HG03520 (cell line): ENCODE data around the gene DPH5.
"Not testable (repeated sequence)": the region's sequence is repeated elsewhere in the genome, so short reads cannot be mapped to it uniquely, and the experiment has no call there.

ENCODE experiments used
- ATAC-seq: cut with Tn5 transposase; IDR thresholded peaks from one replicate; pipeline ENCODE4 v1.9.1; 2021; ENCODE audit warnings: mild to moderate bottlenecking, moderate library complexity; ENCODE audit not compliant: unreplicated experiment

DPH5 gene

DNA sequence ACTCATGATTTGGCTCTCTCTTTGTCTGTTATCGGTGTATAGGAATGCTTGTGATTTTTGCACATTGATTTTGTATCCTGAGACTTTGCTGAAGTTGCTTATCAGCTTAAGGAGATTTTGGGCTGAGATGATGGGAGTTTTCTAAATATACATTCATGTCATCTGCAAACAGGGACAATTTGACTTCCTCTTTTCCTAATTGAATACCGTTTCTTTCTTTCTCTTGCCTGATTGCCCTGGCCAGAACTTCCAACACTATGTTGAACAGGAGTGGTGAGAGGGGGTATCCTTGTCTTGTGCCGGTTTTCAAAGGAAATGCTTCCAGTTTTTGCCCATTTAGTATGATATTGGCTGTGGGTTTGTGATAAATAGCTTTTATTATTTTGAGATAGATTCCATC is 79.5 kb downstream of the DPH5 start:
- ATAC-seq: not testable (repeated sequence)

DNA sequence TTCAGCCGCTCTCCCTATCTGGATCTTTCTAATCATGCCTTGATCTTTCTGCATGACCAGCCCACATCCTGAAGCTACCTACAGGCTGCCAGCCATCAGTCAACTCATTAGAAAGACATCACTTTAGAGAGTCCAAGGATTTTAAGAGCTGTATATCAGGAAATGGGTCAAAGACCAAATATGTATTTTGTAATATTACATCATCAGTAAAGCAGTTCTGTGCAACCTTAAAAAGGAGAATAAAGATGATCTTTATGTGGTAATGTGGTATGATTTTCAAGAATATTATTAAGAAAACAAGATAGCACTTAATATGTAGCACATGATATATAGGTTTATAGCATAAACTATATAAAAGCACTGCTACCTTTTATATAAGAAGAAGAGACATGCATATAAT is 82.1 kb downstream of the DPH5 start:
- ATAC-seq: no peak

- ATAC-seq: no peak
These were observed 83.1 kb downstream of the DPH5 start for GRCh38 chr1:100942304-100943046.

DNA sequence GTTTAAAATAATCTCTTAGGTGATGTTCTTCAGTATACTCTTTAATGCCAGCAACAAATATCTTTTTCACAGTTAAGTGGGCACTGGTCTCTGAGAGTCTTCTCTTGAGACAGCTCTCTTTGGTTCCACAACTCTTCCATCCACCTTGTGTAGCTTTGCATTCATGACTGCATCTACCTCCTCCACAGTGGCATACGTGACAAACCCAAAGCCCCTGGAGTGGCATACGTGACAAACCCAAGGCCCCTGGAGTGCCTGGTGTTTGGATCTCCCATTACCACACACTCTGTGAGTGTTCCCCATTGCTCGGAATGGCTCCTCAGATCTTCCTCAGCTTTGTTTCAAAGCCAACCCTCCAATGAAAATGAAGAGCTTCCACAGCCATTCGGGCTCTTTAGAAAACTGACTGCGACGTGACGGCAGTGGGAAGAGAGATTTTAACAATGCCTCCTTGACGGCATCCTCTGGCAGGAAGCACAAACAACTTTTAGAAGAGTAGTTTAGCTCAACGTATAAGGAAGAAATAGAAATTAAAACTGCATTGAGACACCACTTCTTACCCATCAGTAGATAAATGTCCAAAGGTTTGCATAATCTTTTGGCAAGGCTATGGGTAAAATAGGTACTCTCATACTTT is 83.9 kb downstream of the DPH5 start:
- ATAC-seq: no peak

DNA sequence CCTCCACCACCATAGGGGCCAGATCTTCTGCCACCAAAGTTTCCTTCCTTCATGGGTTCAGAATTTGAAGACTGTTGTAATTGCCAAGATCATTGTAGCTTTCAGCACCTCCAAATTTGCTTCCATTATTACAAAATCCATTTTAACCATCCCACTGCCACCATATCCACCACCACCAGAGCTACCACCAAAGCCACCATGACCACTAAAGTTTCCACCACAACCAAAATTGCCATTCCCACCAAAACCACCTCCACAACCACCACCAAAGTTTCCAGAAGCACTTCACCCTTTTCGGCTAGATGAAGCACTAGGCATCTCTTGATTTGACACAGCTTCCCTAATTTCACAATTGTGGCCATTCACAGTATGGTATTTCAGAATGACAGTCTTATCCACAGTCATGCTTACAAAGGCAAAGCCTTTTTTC is 84.5 kb downstream of the DPH5 start:
- no peak for ATAC-seq
